GM18519 (cell line): ENCODE data around the gene C5orf58.
"Not testable (repeated sequence)": the region's sequence is repeated elsewhere in the genome, so short reads cannot be mapped to it uniquely, and the experiment has no call there.

Experiments
- ATAC-seq: cut with Tn5 transposase; IDR thresholded peaks from one replicate; pipeline ENCODE4 v1.9.1; 2021; ENCODE audit warnings: mild to moderate bottlenecking, moderate library complexity; ENCODE audit not compliant: unreplicated experiment, low FRiP score

C5orf58 gene

DNA sequence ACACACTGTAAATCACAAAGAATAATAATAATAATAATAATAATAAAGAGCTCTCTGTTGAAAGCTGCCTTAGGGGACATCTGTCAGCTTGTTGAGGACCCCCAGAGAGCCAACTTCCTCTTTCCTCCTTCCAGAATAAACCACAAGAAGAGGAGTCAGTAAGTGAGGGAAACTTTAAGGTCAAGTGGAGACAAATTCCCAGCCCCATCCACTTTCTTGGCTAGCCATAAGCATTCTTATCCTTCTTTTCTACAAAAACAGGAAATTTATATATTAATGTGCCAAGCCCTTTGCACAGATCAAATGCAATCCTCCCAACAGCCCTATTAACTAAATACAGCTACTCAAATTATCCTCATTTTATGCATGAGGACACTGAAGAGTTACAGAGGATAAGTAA is 9.4 kb upstream of the C5orf58 start:
- ATAC-seq: no peak

DNA sequence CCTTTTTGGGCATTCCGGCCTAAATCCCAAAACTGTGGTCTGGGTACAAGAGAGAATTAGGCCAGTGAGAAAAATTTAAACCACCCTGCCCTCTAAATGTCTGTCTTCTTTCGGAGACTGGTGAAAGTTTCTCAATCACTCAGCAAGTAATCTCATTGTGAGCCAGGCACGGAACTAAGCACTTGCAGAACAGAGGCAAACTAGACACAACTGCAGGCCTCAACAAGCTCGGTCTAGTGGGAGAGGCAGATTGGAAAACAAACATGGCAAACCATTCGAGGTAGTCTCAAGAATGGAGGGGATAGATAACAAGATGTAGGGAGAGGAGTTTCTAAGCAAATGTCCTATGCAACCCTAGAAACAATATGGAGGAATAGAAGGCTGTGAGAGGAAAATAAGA is 8.9 kb upstream of the C5orf58 start:
- ATAC-seq: no peak

DNA sequence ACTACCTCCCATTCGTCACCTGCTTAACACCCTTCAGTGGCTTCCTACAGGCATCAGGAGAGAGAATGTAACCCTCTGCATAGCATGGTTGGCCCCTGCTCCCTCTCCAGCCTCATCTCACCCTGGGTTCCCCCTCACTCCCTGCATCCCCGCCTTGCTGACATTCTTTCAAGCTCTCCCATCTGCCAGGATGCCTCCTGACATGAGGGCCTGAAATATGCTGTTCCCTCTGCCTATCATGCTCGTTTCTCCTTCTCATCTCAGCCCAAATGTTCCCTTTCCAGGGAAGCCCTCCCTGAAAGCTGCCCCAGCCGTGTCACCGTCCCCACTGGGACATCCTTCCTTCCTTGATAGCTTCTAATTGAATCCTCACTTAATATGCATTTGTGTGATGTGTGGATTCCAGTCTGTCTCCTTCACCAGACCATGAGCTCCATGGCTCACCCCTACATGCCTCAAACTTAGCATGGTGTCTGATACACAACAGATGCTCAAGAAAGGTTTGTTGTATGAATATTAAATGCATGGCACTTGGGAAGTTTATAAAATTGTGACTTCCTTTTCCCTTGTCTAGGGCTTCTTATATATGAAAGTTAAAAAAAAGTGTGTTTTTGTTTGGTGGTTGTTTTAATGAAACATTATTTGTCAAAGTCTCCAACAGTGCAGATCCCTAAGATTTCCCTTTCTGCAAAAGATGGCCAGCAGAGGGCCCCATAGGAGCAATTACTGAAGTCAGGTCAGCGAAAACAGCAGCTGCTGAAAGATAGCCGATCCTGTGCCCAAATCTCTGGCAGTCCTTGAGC is 7.3 kb upstream of the C5orf58 start:
- no peak for ATAC-seq

DNA sequence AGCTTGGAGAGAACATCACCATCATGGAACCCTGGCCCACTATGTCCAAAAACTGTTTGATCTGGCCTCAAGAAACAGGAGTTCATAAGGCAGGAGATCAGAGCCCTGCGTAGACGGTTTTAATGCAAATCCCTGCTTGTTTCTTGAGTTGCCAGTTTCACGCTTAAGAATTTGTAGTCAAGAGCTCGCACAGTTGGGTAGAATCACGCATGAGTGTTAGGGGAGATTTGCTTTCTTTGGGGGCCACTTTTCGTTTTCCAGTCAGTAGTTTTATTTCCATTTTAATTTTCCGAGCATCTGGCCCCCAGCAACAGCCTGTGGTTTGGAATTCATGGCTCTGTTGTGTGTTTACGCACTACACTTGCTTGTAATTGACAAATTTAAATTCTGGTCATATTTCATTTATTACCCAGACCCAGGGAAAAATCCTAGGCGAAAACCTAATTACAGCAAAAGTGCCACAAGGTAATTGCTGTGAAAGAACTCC is 6.6 kb upstream of the C5orf58 start:
- ATAC-seq: no peak

DNA sequence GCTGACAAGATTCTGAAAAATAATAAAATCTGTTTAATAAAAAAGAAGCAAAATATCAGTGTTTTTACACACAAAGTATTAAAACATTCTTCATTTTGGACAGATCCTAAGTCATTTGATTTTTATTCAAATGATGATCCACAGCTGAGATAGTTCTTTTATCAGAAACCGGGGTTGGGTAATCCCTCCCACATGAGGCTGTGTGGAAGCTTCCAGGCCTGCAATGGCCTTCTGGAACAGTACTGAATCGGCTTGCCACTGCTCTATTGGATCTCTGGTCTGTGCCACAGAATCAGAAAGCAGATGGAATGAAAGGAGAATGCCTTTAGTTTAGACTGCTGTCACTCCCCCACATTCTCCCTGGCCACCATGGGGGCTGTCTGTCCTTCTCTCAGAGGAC is 6.1 kb upstream of the C5orf58 start:
- no peak for ATAC-seq

DNA sequence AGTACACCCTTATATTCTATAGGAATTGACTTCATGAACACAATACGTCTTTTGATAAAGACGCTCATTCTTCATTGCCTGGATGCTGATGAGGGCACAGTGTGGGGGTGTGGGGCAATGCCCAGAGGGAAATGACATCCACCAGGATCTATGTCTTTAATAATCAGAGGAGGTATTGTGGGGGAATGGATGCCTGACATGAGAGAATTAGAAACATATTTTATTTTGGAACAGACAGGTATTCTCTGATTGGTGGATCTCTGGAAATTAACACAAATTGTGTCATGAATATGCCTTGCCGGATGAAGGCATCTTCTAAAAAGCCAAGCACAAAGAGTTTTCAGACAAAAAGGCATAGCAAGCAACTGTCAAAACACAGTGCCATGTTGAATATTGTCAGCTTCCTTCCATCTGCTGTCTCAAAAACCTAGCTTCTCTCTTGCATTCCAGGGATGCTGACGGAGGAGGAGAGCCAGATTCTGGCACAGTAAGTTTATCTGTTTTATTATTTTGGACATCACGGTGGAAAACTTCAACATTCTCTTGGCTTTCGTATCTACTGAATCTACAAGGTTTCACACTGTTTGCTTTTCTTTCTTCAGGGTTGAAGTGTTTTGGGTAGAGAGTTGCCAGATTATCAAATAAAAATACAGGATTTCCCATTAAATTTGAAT is 3.9 kb upstream of the C5orf58 start:
- no peak for ATAC-seq

DNA sequence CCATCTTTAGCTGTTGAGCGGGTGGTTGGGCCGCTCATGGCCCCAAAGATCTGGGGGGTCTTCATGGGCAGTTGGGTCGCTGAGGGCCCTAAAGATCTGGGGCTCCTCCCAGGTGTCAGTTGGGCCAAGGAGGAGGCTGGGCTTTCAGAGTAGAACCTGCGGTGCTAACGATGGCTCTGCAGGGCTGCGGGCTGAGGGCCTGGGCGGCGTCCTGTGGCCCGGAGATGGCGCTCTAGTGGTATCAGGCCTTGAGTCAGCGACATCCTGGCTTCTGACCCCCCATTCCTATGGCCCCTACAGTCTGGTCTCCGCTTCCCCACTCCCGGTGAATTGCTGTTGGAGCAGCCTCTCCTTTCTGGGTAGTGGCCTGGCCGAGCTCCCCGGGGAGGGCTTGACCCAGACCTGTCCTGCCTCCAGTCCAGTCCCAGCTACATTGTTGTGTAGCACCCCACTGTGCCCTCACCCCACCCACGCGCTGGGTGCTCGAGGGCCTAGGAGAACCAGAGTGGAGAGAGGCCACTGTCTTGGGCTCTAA is 640 bp downstream of the C5orf58 start:
- no peak for ATAC-seq

DNA sequence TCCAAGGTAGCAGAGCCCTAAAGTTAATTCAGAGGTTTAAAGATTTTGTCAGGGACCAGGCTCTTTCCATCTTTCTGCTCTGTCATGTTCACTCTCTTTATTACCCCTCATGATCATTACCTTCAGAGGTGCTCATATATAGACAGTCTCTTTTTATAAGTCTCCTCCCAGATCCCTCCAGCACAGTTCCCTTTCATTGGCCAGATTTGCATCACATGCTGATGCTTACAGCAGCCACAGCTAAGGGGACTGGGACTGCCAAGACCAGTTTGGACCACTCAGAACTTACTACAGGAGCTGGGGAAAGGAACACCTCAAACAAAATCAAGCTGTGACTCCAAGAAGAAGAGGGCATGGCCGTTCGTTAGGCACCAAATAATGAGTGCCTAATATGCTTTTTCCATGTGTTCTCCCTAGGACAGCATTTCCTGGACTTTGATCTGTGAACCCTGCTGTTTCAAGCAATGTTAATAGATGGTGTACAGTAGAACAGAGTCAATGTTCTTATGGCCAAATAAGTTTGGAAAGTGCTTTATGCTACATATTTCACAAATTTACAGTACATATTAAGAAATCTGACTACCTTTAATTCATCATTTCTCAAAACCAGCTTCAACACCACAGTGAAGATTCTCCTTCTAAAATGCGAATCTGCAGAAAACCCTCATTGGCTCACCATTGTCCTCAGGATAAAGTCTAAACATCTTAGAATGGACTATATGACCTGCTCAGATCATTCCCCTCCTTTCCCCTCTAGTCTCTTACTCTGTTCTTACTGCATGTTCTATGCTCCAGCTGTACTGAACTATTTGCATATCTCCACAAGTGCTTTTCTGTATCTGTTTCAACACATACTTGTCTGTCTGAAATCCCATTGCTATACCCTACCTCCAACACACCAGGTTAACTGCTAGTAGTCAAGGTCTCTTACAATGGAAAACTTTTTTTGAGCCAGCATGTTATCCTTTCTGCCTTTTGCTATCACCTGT is 3.4 kb downstream of the C5orf58 start:
- no peak for ATAC-seq

DNA sequence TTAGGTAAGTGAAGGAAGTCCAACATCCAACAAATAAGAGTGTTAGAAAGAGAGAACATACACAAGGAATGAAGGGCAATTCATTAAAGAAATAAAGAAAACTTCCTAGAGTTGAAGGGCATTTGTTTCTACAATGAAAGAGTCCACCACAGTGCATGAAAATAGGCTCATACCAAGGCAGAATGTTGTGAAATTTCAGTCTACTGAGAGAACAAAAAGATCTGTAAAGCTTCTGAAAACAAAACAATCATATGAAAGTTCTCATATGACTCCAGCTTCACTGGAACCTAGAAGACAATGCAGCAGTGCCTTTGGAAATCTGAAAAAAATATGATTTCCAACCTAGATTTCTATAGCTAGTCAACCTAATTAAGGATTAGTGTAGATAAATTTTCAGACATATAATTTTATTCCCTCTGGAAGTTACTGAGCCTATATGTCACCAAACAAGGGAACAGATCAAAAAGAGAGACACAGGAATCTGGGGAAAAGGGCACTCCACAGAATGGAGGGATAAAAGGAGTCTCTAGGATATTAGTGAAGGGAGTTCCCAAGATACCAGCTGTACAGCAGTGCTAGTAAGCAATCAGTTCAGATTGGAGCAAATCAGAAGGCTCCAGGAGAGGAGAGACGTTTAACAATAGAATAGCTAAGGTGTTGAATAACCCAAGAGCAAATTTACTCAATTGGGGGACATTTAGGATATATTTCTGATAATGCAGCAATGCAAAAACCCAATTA is 5.8 kb downstream of the C5orf58 start:
- no peak for ATAC-seq

DNA sequence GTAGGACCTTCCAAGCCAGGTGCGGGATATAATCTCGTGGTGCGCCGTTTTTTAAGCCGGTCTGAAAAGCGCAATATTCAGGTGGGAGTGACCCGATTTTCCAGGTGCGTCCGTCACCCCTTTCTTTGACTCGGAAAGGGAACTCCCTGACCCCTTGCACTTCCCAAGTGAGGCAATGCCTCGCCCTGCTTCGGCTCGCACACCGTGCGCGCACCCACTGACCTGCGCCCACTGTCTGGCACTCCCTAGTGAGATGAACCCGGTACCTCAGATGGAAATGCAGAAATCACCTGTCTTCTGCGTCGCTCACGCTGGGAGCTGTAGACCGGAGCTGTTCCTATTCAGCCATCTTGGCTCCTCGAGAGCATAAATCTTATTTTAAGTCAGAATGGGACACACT is 12.7 kb downstream of the C5orf58 start:
- ATAC-seq: not testable (repeated sequence)

DNA sequence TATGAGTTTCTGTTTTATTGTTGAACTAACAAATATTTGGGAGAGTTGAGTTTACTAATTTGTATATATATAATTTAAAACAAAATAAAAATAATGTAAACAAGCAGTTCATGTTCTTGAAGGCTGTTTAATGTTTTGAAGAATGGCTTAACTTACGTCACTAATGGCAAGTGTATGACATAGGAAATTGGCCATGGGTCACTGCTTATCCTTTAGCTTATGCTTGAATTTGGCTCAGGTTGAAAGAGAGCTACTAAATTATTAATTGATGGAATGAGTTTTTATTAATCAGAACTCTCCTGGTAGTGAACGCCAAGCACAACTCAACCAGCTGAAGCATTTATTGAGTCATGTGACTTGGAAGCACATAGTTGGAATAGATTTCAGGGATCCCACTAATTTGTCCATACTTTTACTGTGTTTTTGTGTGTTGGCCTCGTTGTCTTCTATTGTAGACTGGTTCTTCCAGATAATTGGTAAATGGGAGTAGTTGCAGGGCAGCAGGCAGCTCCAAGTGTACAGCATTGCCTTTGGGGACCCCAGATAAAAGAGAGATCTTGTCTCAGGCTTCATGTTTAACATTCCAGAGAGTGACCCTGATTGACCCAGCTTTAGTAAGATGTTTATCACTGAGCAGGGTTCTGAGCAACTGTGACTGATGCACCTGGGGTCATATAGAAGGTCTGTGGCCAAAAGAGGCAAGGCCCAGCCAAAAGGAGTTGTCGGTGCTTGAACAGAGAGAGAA is 13.5 kb downstream of the C5orf58 start:
- no peak for ATAC-seq

DNA sequence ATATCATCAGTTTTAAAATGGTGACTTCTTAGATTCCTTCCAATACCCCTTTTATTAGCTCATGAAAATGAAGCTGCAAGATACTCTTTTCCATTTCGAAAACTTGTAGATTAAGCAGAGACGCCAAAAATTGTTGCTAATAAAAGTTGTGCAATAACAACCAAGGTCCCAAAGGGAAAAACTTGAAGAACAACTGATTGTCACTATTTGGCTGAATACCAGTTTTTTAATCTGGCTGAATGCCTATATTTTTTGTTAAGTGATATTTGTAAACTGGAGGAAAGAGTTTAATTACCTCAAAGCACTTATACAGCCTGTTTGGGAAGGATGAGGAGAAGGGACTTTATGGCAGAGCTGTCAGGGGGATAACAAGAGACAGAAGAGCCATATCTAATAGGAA is 14.6 kb downstream of the C5orf58 start:
- no peak for ATAC-seq

DNA sequence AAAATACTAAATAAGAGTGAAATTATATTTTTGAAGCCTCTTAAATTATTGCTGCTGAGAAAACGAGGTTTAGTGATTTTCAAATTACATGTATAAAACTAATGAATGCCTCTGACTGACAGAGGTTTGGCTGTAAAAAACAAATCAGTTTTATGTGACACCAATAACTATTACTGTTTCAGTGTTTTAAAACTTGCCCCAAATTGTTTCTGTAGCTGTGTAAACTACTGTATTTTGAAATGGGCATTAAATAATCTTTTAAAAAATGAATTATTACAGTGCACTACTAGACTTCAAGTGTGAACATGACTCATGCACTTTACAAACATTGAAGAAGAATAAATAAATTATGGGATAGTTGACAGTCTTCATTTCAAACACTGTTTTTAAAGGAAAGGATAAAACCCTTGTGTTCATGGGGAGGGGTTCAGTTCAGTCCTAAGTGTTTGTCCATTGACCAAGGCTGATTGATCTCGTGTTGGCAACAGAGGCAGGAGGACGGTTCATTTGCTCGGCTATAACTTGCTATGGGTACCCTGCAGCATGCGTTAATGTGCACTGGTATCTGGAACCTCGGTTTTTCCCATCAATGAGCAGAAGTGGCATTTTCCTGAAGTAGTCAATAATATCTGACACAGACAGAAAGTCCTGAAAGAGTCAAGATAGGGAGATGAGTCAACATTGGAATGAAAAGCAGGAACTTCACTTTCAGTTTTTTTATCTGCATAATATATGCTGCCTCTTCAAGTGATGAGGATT is 15.6 kb downstream of the C5orf58 start:
- no peak for ATAC-seq

DNA sequence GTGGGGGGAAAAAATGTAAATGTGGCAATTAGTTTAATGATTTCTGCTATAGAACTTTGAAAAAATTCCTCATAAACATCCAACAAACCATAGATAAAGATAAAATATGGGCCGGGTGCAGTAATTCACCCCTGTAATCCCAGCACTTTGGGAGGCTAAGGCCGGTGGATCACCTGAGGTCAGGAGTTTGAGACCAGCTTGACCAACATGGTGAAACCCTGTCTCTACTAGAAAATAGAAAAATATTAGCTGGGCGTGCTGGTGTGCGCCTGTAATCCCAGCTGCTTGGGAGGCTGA is 16.1 kb downstream of the C5orf58 start:
- ATAC-seq: not testable (repeated sequence)

DNA sequence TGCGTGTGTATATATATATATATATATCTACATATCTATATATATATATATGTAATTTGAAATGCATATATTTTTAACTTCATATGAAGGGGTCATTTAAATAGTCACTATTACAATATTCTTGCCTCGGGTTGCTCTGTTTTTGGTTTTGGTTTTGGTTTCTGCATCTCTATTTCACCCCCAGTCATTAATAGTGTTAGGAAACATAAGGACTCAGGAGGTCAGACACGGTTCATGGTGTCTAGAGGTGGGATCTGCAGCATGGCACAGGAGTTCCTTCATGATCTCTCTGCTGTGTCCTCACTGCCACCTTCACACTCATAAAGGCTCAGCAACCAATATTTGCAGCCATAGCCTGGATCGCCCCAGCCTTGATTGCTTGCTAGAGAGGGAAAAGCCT is 16.6 kb downstream of the C5orf58 start:
- ATAC-seq: no peak

DNA sequence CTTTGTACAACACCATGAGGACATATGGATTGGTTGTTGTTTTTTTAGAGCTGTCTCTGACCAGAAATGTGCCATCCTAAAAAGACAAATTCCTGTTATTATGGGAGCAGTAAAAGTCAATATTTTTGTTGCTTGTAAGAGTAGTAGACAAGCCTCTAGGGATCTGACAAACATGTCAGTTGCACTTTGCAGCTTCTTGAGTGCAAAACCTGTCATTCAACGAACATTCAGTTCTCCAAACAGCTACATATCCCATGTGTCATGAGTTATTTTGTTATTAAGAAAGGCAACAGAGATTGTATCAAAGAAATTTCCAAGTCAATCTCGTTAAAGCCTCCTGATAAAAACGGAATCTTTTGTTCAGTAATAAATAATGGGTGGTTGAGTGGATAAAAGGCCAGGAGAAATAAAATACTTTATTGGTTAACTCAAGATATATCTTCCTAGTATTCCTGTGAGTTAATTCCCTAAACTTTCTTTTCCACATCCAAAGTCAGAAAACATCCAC is 18.1 kb downstream of the C5orf58 start:
- ATAC-seq: no peak

DNA sequence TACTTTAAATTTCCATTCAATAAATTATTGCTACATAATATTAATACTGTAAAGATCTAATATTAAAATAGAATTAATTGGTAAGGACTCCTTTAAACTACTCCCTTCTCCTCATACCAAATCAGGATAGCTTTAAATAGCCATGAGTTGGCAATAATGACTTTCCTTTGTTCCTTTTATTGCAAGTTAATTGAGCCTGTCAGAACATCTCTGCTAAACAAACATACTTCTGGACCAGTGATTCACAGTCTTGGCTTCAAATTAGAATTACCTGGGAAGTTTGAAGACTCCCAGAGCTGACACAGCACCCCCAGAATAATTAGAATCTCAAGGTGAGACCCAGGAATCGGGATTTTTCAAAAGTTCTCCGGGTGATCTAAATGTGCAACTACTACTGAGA is 18.7 kb downstream of the C5orf58 start:
- no peak for ATAC-seq

DNA sequence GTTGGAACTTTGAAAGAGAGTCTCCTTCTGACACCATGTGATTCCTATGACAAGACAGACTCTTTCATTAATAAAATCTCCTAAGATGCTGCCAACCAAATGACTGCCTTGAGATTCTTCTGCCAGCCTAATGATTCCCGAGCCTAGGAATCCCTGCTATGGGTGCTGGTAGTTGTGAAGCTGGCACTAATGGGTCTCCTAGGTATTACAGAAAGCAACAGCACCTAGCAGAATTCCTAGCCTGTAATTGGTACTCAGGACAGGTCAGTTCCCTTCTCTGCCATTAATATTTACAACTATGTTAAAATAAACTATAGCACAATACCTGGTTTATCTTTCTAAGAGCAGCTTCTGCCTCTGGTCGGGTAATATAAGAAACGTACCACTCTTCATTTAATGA is 19.3 kb downstream of the C5orf58 start:
- ATAC-seq: no peak
